ENCODE results near the gene CRYM.

CRYM gene

GRCh38 chr16:21244518-21245215 is 33.4 kb downstream of the CRYM start:
- DNase-seq (ENCODE audit: low spot score), result no peak

- DNase-seq (ENCODE audit: low spot score), result no peak
Observed at GRCh38 chr16:21242756-21243155, 35.3 kb downstream of the CRYM start.

GRCh38 chr16:21239646-21240045 is 38.4 kb downstream of the CRYM start:
- DNase-seq (ENCODE audit: low spot score), result no peak

GRCh38 chr16:21236831-21237230 is 41.3 kb downstream of the CRYM start:
- DNase-seq (ENCODE audit: low spot score), result no peak

GRCh38 chr16:21235199-21235585 is 42.9 kb downstream of the CRYM start:
- DNase-seq (ENCODE audit: low spot score), result no peak

GRCh38 chr16:21233521-21234150 is 44.5 kb downstream of the CRYM start, which contains the start of gene ANKS4B:
ANKS4B (plus strand) TSS chr16:21233699; CDS start chr16:21233738, 39 bp downstream.
- no peak for DNase-seq (ENCODE audit: low spot score)

GRCh38 chr16:21233045-21233520 is 45.0 kb downstream of the CRYM start:
- DNase-seq (ENCODE audit: low spot score), result no peak

GRCh38 chr16:21228361-21228872 is 49.7 kb downstream of the CRYM start:
- DNase-seq (ENCODE audit: low spot score), result no peak

GRCh38 chr16:21227866-21228265 is 50.2 kb downstream of the CRYM start:
- no peak for DNase-seq (ENCODE audit: low spot score)

- no peak for DNase-seq (ENCODE audit: low spot score)
Observed at GRCh38 chr16:21226749-21227148, 51.3 kb downstream of the CRYM start.

- DNase-seq (ENCODE audit: low spot score), result no peak
Observed at GRCh38 chr16:21224800-21225199, 53.3 kb downstream of the CRYM start.

GRCh38 chr16:21223787-21224186 is 54.3 kb downstream of the CRYM start:
- no peak for DNase-seq (ENCODE audit: low spot score)

- no peak for DNase-seq (ENCODE audit: low spot score)
Observed at GRCh38 chr16:21222495-21223337, 55.4 kb downstream of the CRYM start.

GRCh38 chr16:21219551-21219950 is 58.5 kb downstream of the CRYM start:
- DNase-seq (ENCODE audit: low spot score), result no peak

- DNase-seq (ENCODE audit: low spot score), result no peak
Observed at GRCh38 chr16:21218153-21218552, 59.9 kb downstream of the CRYM start.

GRCh38 chr16:21217121-21217520 is 61.0 kb downstream of the CRYM start:
- DNase-seq (ENCODE audit: low spot score), result no peak

GRCh38 chr16:21214086-21214485 is 64.0 kb downstream of the CRYM start:
- no peak for DNase-seq (ENCODE audit: low spot score)

- no peak for DNase-seq (ENCODE audit: low spot score)
Observed at GRCh38 chr16:21211486-21211885, 66.6 kb downstream of the CRYM start, which contains the start of gene ZP2. ZP2 (minus strand) TSS chr16:21211574; CDS start chr16:21211547, 27 bp downstream.
